Suprapubic skin (tissue), 4 donors: Measurements from ENCODE around the gene SPTBN1.

ENCODE experiments used
- EP300 ChIP-seq: sonication (generic); formaldehyde crosslinking; IDR thresholded peaks from one replicate; pipeline ENCODE4 v1.6.1; 2017; ENCODE audit warnings: antibody characterized with exemption
- POLR2AphosphoS5 ChIP-seq, 3 donors: sonication (generic); formaldehyde crosslinking; IDR thresholded peaks; one replicate each; pipeline ENCODE4 v1.6.1; 2017; ENCODE audit warnings: antibody characterized with exemption in 3 of 3
- TF ChIP-seq, protein P1 (sequence below), 2 donors: fragments of 200-600 bp in 1 of 2; fragments of 450-650 bp in 1 of 2; sonication (generic) in 1 of 2; IDR thresholded peaks; one replicate each; pipeline ENCODE4 v1.5.1; 2016 to 2019; ENCODE audit warnings: antibody characterized with exemption in 2 of 2, mild to moderate bottlenecking in 1 of 2, moderate library complexity in 1 of 2

DNA sequence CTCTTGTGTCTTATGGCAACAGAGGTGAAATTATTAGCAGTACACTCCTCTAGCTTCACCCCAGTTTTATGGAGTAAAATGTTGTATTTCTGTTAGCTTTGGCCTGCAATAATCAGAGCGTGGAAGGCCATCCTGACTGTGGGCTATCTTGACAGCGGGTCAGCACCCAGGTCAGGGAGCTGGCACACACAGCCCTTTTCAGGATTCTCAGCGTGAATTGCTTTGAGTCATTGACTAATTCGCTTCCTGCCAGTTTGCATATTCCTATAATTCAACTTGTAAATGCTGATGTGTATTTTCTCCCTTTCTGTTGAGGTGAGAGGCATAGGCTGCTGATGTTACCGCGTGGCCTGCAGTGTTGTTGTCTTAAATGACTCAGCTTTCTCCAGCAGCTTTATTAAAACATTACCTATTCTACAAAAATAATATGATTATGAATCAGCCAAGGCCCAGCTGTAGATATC, 157.7 kb downstream of the SPTBN1 start:
- TF ChIP-seq, protein P1, sequence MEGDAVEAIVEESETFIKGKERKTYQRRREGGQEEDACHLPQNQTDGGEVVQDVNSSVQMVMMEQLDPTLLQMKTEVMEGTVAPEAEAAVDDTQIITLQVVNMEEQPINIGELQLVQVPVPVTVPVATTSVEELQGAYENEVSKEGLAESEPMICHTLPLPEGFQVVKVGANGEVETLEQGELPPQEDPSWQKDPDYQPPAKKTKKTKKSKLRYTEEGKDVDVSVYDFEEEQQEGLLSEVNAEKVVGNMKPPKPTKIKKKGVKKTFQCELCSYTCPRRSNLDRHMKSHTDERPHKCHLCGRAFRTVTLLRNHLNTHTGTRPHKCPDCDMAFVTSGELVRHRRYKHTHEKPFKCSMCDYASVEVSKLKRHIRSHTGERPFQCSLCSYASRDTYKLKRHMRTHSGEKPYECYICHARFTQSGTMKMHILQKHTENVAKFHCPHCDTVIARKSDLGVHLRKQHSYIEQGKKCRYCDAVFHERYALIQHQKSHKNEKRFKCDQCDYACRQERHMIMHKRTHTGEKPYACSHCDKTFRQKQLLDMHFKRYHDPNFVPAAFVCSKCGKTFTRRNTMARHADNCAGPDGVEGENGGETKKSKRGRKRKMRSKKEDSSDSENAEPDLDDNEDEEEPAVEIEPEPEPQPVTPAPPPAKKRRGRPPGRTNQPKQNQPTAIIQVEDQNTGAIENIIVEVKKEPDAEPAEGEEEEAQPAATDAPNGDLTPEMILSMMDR (IDR thresholded peaks at IDR 0.05), result no peak
- no peak for TF ChIP-seq POLR2AphosphoS5 (IDR thresholded peaks at IDR 0.05)
- no peak for TF ChIP-seq EP300
